Measurements from ENCODE around the gene RPS16. TPM values are rescaled to one million over a fixed set of nuclear protein-coding genes. Genes with fewer than 3 reads are reported as not detected.

RPS16 gene
- total RNA-seq, 6 donors from 2014 or later = 634 to 2,303 (median 1,625) TPM

- Histone ChIP-seq H3K36me3 (peaks cover 0 to 63% (median 17%) of the 10 kb centered on the region in 4 donors), H3K4me1 (peaks cover 8 to 43% (median 21%) of the 10 kb centered on the region in 4 donors), H3K4me3 (no peak overlapping the region), H3K27ac (no peak overlapping the region), H3K27me3 (no peaks in the 10 kb centered on the region), H3K9me3 (no peaks in the 10 kb centered on the region)
- TF ChIP-seq EP300 (IDR thresholded peaks at IDR 0.05) (no peak), POLR2A (IDR thresholded peaks at IDR 0.05) (no peak), CTCF (IDR thresholded peaks at IDR 0.05) (no peak), POLR2AphosphoS5 (IDR thresholded peaks at IDR 0.05) (no peak)
- ATAC-seq (ENCODE audit: low FRiP score in 2 of 2) = no peak
- peak in 1 of 2 donors; percentile 85 for DNase-seq
- 82 to 88% methylated on average over 25 to 28 of the region's 30 CpGs for WGBS, 2 donors
Measured at GRCh38 chr19:39417463-39418181, 18.1 kb downstream of the RPS16 start.

GRCh38 chr19:39416152-39417120, 19.3 kb downstream of the RPS16 start:
- Histone ChIP-seq H3K9me3 (no peaks in the 10 kb centered on the region), H3K4me1 (peaks cover 9 to 48% (median 24%) of the 10 kb centered on the region in 4 donors), H3K36me3 (peaks cover 0 to 53% (median 13%) of the 10 kb centered on the region in 4 donors), H3K27me3 (no peaks in the 10 kb centered on the region), H3K27ac (peak overlapping the region in 2 of 4 donors; percentile 54 to 100), H3K4me3 (peak overlapping the region in 1 of 4 donors; percentile 80)
- peak in 1 of 2 donors; percentile 82 for DNase-seq
- WGBS, 2 donors = 84 to 86% methylated on average over 16 to 26 of the region's 27 CpGs
- ATAC-seq (ENCODE audit: low FRiP score in 2 of 2) = no peak
- TF ChIP-seq EP300 (IDR thresholded peaks at IDR 0.05) (no peak), POLR2AphosphoS5 (IDR thresholded peaks at IDR 0.05) (no peak), POLR2A (IDR thresholded peaks at IDR 0.05) (no peak), CTCF (IDR thresholded peaks at IDR 0.05) (no peak)

- H3K4me1 ChIP-seq = peaks cover 20 to 59% (median 35%) of the 10 kb centered on the region in 4 donors
- TF ChIP-seq POLR2AphosphoS5 (IDR thresholded peaks at IDR 0.05) = no peak
- TF ChIP-seq CTCF (IDR thresholded peaks at IDR 0.05) = no peak
- TF ChIP-seq EP300 (IDR thresholded peaks at IDR 0.05) = no peak
- no peak for TF ChIP-seq POLR2A (IDR thresholded peaks at IDR 0.05)
- peak overlapping the region in 3 of 4 donors; percentile 68 to 80 (median 72) for H3K4me3 ChIP-seq
- DNase-seq (peak in 1 of 2 donors; percentile 81), ATAC-seq (ENCODE audit: low FRiP score in 2 of 2) (no peak)
- peaks cover 0 to 43% (median 13%) of the 10 kb centered on the region in 4 donors for H3K36me3 ChIP-seq
- no peaks in the 10 kb centered on the region for H3K9me3 ChIP-seq
- no peaks in the 10 kb centered on the region for H3K27me3 ChIP-seq
- H3K27ac ChIP-seq = peak overlapping the region in 3 of 4 donors; percentile 13 to 100 (median 100)
- WGBS, 2 donors = 72 to 82% methylated on average over 23 to 32 of the region's 35 CpGs
Measured at GRCh38 chr19:39415111-39416046, 20.4 kb downstream of the RPS16 start.

- Histone ChIP-seq H3K4me1 (peaks cover 21 to 65% (median 39%) of the 10 kb centered on the region in 4 donors), H3K27ac (peak overlapping the region; percentile 99 to 100 (median 100)), H3K9me3 (no peaks in the 10 kb centered on the region), H3K36me3 (peaks cover 0 to 33% (median 12%) of the 10 kb centered on the region in 4 donors), H3K4me3 (peak overlapping the region; percentile 68 to 80 (median 75)), H3K27me3 (no peaks in the 10 kb centered on the region)
- TF ChIP-seq POLR2A (IDR thresholded peaks at IDR 0.05) = peak in 1 of 4 donors; percentile 10
- peak in 1 of 6 experiments; percentile 13 for TF ChIP-seq CTCF (IDR thresholded peaks at IDR 0.05)
- no peak for TF ChIP-seq EP300 (IDR thresholded peaks at IDR 0.05)
- TF ChIP-seq POLR2AphosphoS5 (IDR thresholded peaks at IDR 0.05) = peak in 1 of 2 donors; percentile 60
- ATAC-seq (ENCODE audit: low FRiP score in 2 of 2) = no peak
- WGBS, 2 donors = 44 to 50% methylated on average over 17 to 18 of the region's 18 CpGs
- peak; percentile 31 to 83 for DNase-seq
Measured at GRCh38 chr19:39413911-39414608, 21.7 kb downstream of the RPS16 start.
